Endothelial cell of umbilical vein (primary cell): ENCODE results near the gene TJP1.

Experiments
- CTCF ChIP-seq, 2 donors: IDR thresholded peaks; 1 replicate in 1 of 2; 2 replicates in 1 of 2; pipeline ENCODE4 v1.5.1; 2011; ENCODE audit warnings: low read length in 2 of 2, mild to moderate bottlenecking in 2 of 2, moderate library complexity in 2 of 2, control low read depth in 1 of 2, inconsistent platforms in 1 of 2, low read depth in 1 of 2; ENCODE audit not compliant: insufficient read depth in 1 of 2; ENCODE audit errors: extremely low read depth in 1 of 2
- GATA2 ChIP-seq: IDR thresholded peaks from 2 replicates; pipeline ENCODE4 v1.7.0; 2011; ENCODE audit warnings: low read depth, mild to moderate bottlenecking, moderate library complexity, mixed read lengths, low read length; ENCODE audit not compliant: insufficient read length, insufficient read depth
- MYC ChIP-seq: IDR thresholded peaks from one replicate; pipeline ENCODE4 v1.6.1; 2011; ENCODE audit warnings: mild to moderate bottlenecking, low read depth, low read length
- POLR2A ChIP-seq: IDR thresholded peaks from 2 replicates; pipeline ENCODE4 v1.6.1; 2012; ENCODE audit warnings: low read depth, mild to moderate bottlenecking, control low read depth, low read length
- POLR2AphosphoS5 ChIP-seq: IDR thresholded peaks from 2 replicates; pipeline ENCODE4 v1.6.1; 2012; ENCODE audit warnings: low read depth, mild to moderate bottlenecking, control low read depth, low read length, moderate library complexity; ENCODE audit not compliant: insufficient read depth

GRCh38 chr15:29678504-29679034 lies 143.7 kb downstream of the TJP1 start:
- TF ChIP-seq POLR2A: no peak
- TF ChIP-seq POLR2AphosphoS5: no peak
- no peak for TF ChIP-seq CTCF (IDR thresholded peaks at IDR 0.05; ENCODE audit: extremely low read depth in 1 of 2, insufficient read depth in 1 of 2, low read depth in 1 of 2, low read length in 2 of 2)
- no peak for TF ChIP-seq MYC
- no peak for TF ChIP-seq GATA2
